Measurements from ENCODE around the gene SNW1. TPM values are rescaled to one million over a fixed set of nuclear protein-coding genes. Genes with fewer than 3 reads are reported as not detected.

Gene SNW1
- total RNA-seq, 1 experiment from 2014 or later: 92.1 TPM

GRCh38 chr14:77799863-77800730 is 39.1 kb upstream of the SNW1 start, which contains the start of gene ADCK1 (continued):
- TF ChIP-seq, protein P1, sequence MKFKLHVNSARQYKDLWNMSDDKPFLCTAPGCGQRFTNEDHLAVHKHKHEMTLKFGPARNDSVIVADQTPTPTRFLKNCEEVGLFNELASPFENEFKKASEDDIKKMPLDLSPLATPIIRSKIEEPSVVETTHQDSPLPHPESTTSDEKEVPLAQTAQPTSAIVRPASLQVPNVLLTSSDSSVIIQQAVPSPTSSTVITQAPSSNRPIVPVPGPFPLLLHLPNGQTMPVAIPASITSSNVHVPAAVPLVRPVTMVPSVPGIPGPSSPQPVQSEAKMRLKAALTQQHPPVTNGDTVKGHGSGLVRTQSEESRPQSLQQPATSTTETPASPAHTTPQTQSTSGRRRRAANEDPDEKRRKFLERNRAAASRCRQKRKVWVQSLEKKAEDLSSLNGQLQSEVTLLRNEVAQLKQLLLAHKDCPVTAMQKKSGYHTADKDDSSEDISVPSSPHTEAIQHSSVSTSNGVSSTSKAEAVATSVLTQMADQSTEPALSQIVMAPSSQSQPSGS (CRISPR knock-in tag; IDR thresholded peaks at IDR 0.05; ENCODE audit: borderline replicate concordance, low read depth): no peak
- TF ChIP-seq FOXP4 (CRISPR knock-in tag; IDR thresholded peaks at IDR 0.05): no peak; the same call in none of the 2 replicates
- no peak for TF ChIP-seq ZNF263 (CRISPR knock-in tag; IDR thresholded peaks at IDR 0.05; ENCODE audit: low read depth)
- TF ChIP-seq, protein P2, sequence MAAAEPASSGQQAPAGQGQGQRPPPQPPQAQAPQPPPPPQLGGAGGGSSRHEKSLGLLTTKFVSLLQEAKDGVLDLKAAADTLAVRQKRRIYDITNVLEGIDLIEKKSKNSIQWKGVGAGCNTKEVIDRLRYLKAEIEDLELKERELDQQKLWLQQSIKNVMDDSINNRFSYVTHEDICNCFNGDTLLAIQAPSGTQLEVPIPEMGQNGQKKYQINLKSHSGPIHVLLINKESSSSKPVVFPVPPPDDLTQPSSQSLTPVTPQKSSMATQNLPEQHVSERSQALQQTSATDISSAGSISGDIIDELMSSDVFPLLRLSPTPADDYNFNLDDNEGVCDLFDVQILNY (CRISPR knock-in tag; IDR thresholded peaks at IDR 0.05): peak; percentile 88
- TF ChIP-seq HMGA2 (CRISPR knock-in tag; IDR thresholded peaks at IDR 0.05): no peak
- TF ChIP-seq, protein P3, sequence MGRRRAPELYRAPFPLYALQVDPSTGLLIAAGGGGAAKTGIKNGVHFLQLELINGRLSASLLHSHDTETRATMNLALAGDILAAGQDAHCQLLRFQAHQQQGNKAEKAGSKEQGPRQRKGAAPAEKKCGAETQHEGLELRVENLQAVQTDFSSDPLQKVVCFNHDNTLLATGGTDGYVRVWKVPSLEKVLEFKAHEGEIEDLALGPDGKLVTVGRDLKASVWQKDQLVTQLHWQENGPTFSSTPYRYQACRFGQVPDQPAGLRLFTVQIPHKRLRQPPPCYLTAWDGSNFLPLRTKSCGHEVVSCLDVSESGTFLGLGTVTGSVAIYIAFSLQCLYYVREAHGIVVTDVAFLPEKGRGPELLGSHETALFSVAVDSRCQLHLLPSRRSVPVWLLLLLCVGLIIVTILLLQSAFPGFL (CRISPR knock-in tag; IDR thresholded peaks at IDR 0.05; ENCODE audit: borderline replicate concordance): no peak
- peak; percentile 91; the same call in 1 of the 2 replicates for TF ChIP-seq FOXP1 (CRISPR knock-in tag; IDR thresholded peaks at IDR 0.05; ENCODE audit: borderline replicate concordance)
- TF ChIP-seq GTF2I (CRISPR knock-in tag; conservative IDR thresholded peaks at IDR 0.05): no peak
- TF ChIP-seq PRRX2 (CRISPR knock-in tag; IDR thresholded peaks at IDR 0.05): no peak
- no peak for TF ChIP-seq JAZF1 (CRISPR knock-in tag; IDR thresholded peaks at IDR 0.05)
- no peak for TF ChIP-seq GRHL2 (CRISPR knock-in tag; IDR thresholded peaks at IDR 0.05; ENCODE audit: insufficient replicate concordance, severe bottlenecking)
- peak; percentile 74; the same call in 1 of the 2 replicates for TF ChIP-seq ESRRA (CRISPR knock-in tag; IDR thresholded peaks at IDR 0.05; ENCODE audit: borderline replicate concordance)
- no peak for TF ChIP-seq FOXJ3 (CRISPR knock-in tag; IDR thresholded peaks at IDR 0.05; ENCODE audit: borderline replicate concordance)
- no peak for TF ChIP-seq SMAD3 (CRISPR knock-in tag; IDR thresholded peaks at IDR 0.05; ENCODE audit: borderline replicate concordance)
- no peak for TF ChIP-seq MYBL2 (CRISPR knock-in tag; IDR thresholded peaks at IDR 0.05)
- TF ChIP-seq GABPB1 (CRISPR knock-in tag; IDR thresholded peaks at IDR 0.05): peak; percentile 17; the same call in 1 of the 2 replicates
- no peak for TF ChIP-seq STAT6 (CRISPR knock-in tag; conservative IDR thresholded peaks at IDR 0.05; ENCODE audit: low read depth)
- no peak for TF ChIP-seq ZNF317 (CRISPR knock-in tag; IDR thresholded peaks at IDR 0.05; ENCODE audit: borderline replicate concordance, low read depth)
- TF ChIP-seq MXD4 (CRISPR knock-in tag; IDR thresholded peaks at IDR 0.05; ENCODE audit: borderline replicate concordance): no peak
- TF ChIP-seq IRF2 (CRISPR knock-in tag; IDR thresholded peaks at IDR 0.05; ENCODE audit: borderline replicate concordance, low read depth): no peak
- TF ChIP-seq, protein P4, sequence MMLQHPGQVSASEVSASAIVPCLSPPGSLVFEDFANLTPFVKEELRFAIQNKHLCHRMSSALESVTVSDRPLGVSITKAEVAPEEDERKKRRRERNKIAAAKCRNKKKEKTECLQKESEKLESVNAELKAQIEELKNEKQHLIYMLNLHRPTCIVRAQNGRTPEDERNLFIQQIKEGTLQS (CRISPR knock-in tag; conservative IDR thresholded peaks at IDR 0.05): no peak
- TF ChIP-seq ZNF396 (CRISPR knock-in tag; IDR thresholded peaks at IDR 0.05; ENCODE audit: borderline replicate concordance): no peak
- TF ChIP-seq NR3C1 (CRISPR knock-in tag; conservative IDR thresholded peaks at IDR 0.05; ENCODE audit: low read depth): no peak
- no peak for TF ChIP-seq ATF6 (CRISPR knock-in tag; IDR thresholded peaks at IDR 0.05)
- no peak for TF ChIP-seq KAT7 (CRISPR knock-in tag; IDR thresholded peaks at IDR 0.05; ENCODE audit: borderline replicate concordance)
- 0 out of 2 replicates have a peak, but pooled peaks have one; percentile 27 for TF ChIP-seq TP53 (CRISPR knock-in tag; IDR thresholded peaks at IDR 0.05)
- TF ChIP-seq ELF4 (CRISPR knock-in tag; IDR thresholded peaks at IDR 0.05; ENCODE audit: low read depth): no peak
